Astrocyte (in vitro differentiated cells and primary cell): ENCODE results near the gene DNAJC6. TPM values are rescaled to one million over a fixed set of nuclear protein-coding genes. Genes with fewer than 3 reads are reported as not detected.
"Not testable (repeated sequence)": the region's sequence is repeated elsewhere in the genome, so short reads cannot be mapped to it uniquely, and the experiment has no call there.

ENCODE experiments used
- DNase-seq: peaks from one replicate; pipeline ENCODE4 v3.0.0-alpha.2; 2010; ENCODE audit warnings: low read depth
- FAIRE-seq: peaks from 2 replicates; lab custom pipeline; 2011; peaks lifted over from hg19 to GRCh38; lab: Jason Lieb, UNC
- H2AFZ ChIP-seq: 2 replicates; pipeline ENCODE4 v1.6.0; 2012; ENCODE audit warnings: low read depth, low read length, inconsistent platforms
- H3K27ac ChIP-seq: 2 replicates; pipeline ENCODE4 v1.5.1; 2011; ENCODE audit warnings: low read depth, low read length, inconsistent platforms
- H3K27me3 ChIP-seq: 2 replicates; pipeline ENCODE4 v1.6.0; 2011; ENCODE audit warnings: low read length, inconsistent platforms; ENCODE audit not compliant: insufficient read depth
- H3K36me3 ChIP-seq: 2 replicates; pipeline ENCODE4 v1.5.1; 2011; ENCODE audit warnings: low read length, inconsistent platforms; ENCODE audit not compliant: insufficient read depth
- H3K4me1 ChIP-seq: 2 replicates; pipeline ENCODE4 v1.5.1; 2011; ENCODE audit warnings: low read length, inconsistent platforms; ENCODE audit not compliant: insufficient read depth
- H3K4me2 ChIP-seq: 2 replicates; pipeline ENCODE4 v1.6.0; 2012; ENCODE audit warnings: low read length, inconsistent platforms
- H3K4me3 ChIP-seq: 2 replicates; pipeline ENCODE4 v1.5.1; 2011; ENCODE audit warnings: low read depth, mild to moderate bottlenecking, low read length, inconsistent platforms; ENCODE audit not compliant: insufficient read depth
- H3K79me2 ChIP-seq: 2 replicates; pipeline ENCODE4 v1.6.0; 2012; ENCODE audit warnings: mild to moderate bottlenecking, low read length, inconsistent platforms; ENCODE audit not compliant: insufficient read depth
- H3K9ac ChIP-seq: 2 replicates; pipeline ENCODE4 v1.6.0; 2012; ENCODE audit warnings: mild to moderate bottlenecking, low read length, inconsistent platforms
- H3K9me3 ChIP-seq: 2 replicates; pipeline ENCODE4 v1.5.1; 2012; ENCODE audit warnings: low read depth, mild to moderate bottlenecking, low read length, inconsistent platforms; ENCODE audit not compliant: insufficient read depth
- H4K20me1 ChIP-seq: 2 replicates; pipeline ENCODE4 v1.6.0; 2012; ENCODE audit warnings: low read length, inconsistent platforms; ENCODE audit not compliant: insufficient read depth
- H3K27ac Mint-ChIP-seq: one replicate; pipeline ENCODE4 v1.8.0; 2021; ENCODE audit warnings: mild to moderate bottlenecking, mixed read lengths; ENCODE audit not compliant: unreplicated experiment
- H3K27me3 Mint-ChIP-seq: one replicate; pipeline ENCODE4 v1.8.0; 2021; ENCODE audit warnings: low read depth, mixed read lengths; ENCODE audit not compliant: unreplicated experiment
- H3K36me3 Mint-ChIP-seq: one replicate; pipeline ENCODE4 v1.8.0; 2021; ENCODE audit warnings: low read depth, mixed read lengths; ENCODE audit not compliant: unreplicated experiment
- H3K4me1 Mint-ChIP-seq: one replicate; pipeline ENCODE4 v1.8.0; 2021; ENCODE audit warnings: low read depth, mixed read lengths; ENCODE audit not compliant: unreplicated experiment
- H3K4me3 Mint-ChIP-seq: one replicate; pipeline ENCODE4 v1.8.0; 2021; ENCODE audit warnings: mild to moderate bottlenecking, moderate library complexity, mixed read lengths; ENCODE audit not compliant: unreplicated experiment
- H3K9me3 Mint-ChIP-seq: one replicate; pipeline ENCODE4 v1.8.0; 2021; ENCODE audit warnings: mild to moderate bottlenecking, mixed read lengths; ENCODE audit not compliant: unreplicated experiment
- EZH2 ChIP-seq: IDR thresholded peaks from 2 replicates; pipeline ENCODE4 v1.6.1; 2012; ENCODE audit warnings: mild to moderate bottlenecking, low read length, inconsistent platforms; ENCODE audit not compliant: insufficient read depth
- total RNA-seq: library from RNA; stranded (reverse); gene quantifications from 2 replicates; pipeline ENCODE4 v1.2.1, GENCODE V29; 2021
- TF ChIP-seq, protein P1 (sequence below): IDR thresholded peaks from 2 replicates; pipeline ENCODE4 v1.5.1; 2011; ENCODE audit warnings: low read depth, mild to moderate bottlenecking, inconsistent platforms, low read length, moderate library complexity; ENCODE audit not compliant: insufficient read depth

The DNAJC6 gene
- total RNA-seq, 1 donor from 2014 or later: 8.9 TPM

DNA sequence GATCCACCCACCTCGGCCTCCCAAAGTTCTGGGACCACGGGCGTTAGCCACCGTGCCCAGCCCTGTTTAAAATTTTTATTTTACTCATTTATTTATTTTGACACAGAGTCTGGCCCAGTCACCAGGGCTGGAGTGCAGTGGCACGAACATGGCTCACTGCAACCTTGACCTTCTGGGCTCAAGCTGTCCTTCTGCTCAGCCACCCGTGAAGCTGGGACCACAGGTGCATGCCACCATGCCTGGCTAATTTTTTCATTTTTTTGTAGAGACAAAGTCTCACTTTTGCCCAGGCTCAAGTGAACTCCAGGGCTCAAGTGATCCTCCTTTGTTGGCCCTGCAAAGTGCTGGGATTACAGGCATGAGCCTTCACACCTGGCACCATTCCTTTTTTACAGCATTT is 27.5 kb upstream of the DNAJC6 start:
- Histone ChIP-seq H2AFZ (no peak overlapping the region), H3K27ac (no peak overlapping the region), H3K4me3 (no peak overlapping the region), H3K36me3 (no peaks in the 10 kb centered on the region), H4K20me1 (no peaks in the 10 kb centered on the region), H3K27me3 (no peaks in the 10 kb centered on the region), H3K4me1 (no peaks in the 10 kb centered on the region), H3K4me2 (no peak overlapping the region), H3K79me2 (no peaks in the 10 kb centered on the region), H3K9me3 (no peaks in the 10 kb centered on the region), H3K9ac (no peak overlapping the region)
- H3K36me3 Mint-ChIP-seq: no peaks in the 10 kb centered on the region
- DNase-seq (no peak), FAIRE-seq (no peak)
- H3K27ac Mint-ChIP-seq: no peak overlapping the region
- peaks cover 19% of the 10 kb centered on the region for H3K4me1 Mint-ChIP-seq
- TF ChIP-seq EZH2: no peak
- TF ChIP-seq, protein P1, sequence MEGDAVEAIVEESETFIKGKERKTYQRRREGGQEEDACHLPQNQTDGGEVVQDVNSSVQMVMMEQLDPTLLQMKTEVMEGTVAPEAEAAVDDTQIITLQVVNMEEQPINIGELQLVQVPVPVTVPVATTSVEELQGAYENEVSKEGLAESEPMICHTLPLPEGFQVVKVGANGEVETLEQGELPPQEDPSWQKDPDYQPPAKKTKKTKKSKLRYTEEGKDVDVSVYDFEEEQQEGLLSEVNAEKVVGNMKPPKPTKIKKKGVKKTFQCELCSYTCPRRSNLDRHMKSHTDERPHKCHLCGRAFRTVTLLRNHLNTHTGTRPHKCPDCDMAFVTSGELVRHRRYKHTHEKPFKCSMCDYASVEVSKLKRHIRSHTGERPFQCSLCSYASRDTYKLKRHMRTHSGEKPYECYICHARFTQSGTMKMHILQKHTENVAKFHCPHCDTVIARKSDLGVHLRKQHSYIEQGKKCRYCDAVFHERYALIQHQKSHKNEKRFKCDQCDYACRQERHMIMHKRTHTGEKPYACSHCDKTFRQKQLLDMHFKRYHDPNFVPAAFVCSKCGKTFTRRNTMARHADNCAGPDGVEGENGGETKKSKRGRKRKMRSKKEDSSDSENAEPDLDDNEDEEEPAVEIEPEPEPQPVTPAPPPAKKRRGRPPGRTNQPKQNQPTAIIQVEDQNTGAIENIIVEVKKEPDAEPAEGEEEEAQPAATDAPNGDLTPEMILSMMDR: no peak
- no peaks in the 10 kb centered on the region for H3K9me3 Mint-ChIP-seq
- no peaks in the 10 kb centered on the region for H3K27me3 Mint-ChIP-seq
- no peak overlapping the region for H3K4me3 Mint-ChIP-seq

GRCh38 chr1:65284229-65284628 is 25.1 kb upstream of the DNAJC6 start:
- H3K9me3 ChIP-seq: no peaks in the 10 kb centered on the region
- H3K36me3 Mint-ChIP-seq: no peaks in the 10 kb centered on the region
- no peak overlapping the region for H3K4me2 ChIP-seq
- no peaks in the 10 kb centered on the region for H3K79me2 ChIP-seq
- no peaks in the 10 kb centered on the region for H3K27me3 Mint-ChIP-seq
- H3K4me1 Mint-ChIP-seq: peaks cover under 1% of the 10 kb centered on the region
- H3K27ac Mint-ChIP-seq: no peak overlapping the region
- DNase-seq (no peak), FAIRE-seq (no peak)
- H3K9ac ChIP-seq: no peak overlapping the region
- no peaks in the 10 kb centered on the region for H3K27me3 ChIP-seq
- H3K36me3 ChIP-seq: no peaks in the 10 kb centered on the region
- no peak overlapping the region for H3K4me3 ChIP-seq
- no peak overlapping the region for H2AFZ ChIP-seq
- H3K9me3 Mint-ChIP-seq: no peaks in the 10 kb centered on the region
- TF ChIP-seq EZH2: no peak
- TF ChIP-seq, protein P1: no peak
- H4K20me1 ChIP-seq: no peaks in the 10 kb centered on the region
- no peak overlapping the region for H3K4me3 Mint-ChIP-seq
- no peaks in the 10 kb centered on the region for H3K4me1 ChIP-seq
- H3K27ac ChIP-seq: no peak overlapping the region

- Histone ChIP-seq H3K4me1 (no peaks in the 10 kb centered on the region), H3K27ac (no peak overlapping the region), H3K9ac (no peak overlapping the region), H3K27me3 (no peaks in the 10 kb centered on the region), H4K20me1 (no peaks in the 10 kb centered on the region), H3K9me3 (no peaks in the 10 kb centered on the region), H3K4me2 (no peak overlapping the region), H3K36me3 (no peaks in the 10 kb centered on the region), H3K79me2 (no peaks in the 10 kb centered on the region), H2AFZ (no peak overlapping the region), H3K4me3 (no peak overlapping the region)
- DNase-seq (no peak), FAIRE-seq (no peak)
- Mint-ChIP-seq H3K4me1 (no peaks in the 10 kb centered on the region), H3K4me3 (no peak overlapping the region), H3K36me3 (no peaks in the 10 kb centered on the region), H3K9me3 (no peaks in the 10 kb centered on the region), H3K27ac (no peak overlapping the region), H3K27me3 (no peaks in the 10 kb centered on the region)
- TF ChIP-seq, protein P1: no peak
- TF ChIP-seq EZH2: no peak
These were observed 19.9 kb upstream of the DNAJC6 start for GRCh38 chr1:65289449-65289848.

- not testable (repeated sequence) for H3K27ac ChIP-seq, H3K36me3 Mint-ChIP-seq, H3K4me3 ChIP-seq, H3K4me3 Mint-ChIP-seq, H3K27me3 ChIP-seq, H3K4me2 ChIP-seq, DNase-seq, H3K9me3 Mint-ChIP-seq, H3K27me3 Mint-ChIP-seq, H4K20me1 ChIP-seq, H3K4me1 Mint-ChIP-seq, H3K79me2 ChIP-seq, H3K9me3 ChIP-seq, H2AFZ ChIP-seq, H3K27ac Mint-ChIP-seq, H3K36me3 ChIP-seq, H3K4me1 ChIP-seq, H3K9ac ChIP-seq, FAIRE-seq
These were observed 17.5 kb upstream of the DNAJC6 start for GRCh38 chr1:65291818-65292217.
